Erythroblast (primary cell): Measurements from ENCODE around the gene GRIN2C.

Experiments
- GATA1 ChIP-seq: IDR thresholded peaks from 2 replicates; pipeline ENCODE4 v1.6.1; 2011; ENCODE audit warnings: low read depth, mild to moderate bottlenecking, control low read depth, low read length, moderate library complexity
- POLR2A ChIP-seq: IDR thresholded peaks from 2 replicates; pipeline ENCODE4 v1.6.1; 2011; ENCODE audit warnings: mild to moderate bottlenecking, low read length

DNA sequence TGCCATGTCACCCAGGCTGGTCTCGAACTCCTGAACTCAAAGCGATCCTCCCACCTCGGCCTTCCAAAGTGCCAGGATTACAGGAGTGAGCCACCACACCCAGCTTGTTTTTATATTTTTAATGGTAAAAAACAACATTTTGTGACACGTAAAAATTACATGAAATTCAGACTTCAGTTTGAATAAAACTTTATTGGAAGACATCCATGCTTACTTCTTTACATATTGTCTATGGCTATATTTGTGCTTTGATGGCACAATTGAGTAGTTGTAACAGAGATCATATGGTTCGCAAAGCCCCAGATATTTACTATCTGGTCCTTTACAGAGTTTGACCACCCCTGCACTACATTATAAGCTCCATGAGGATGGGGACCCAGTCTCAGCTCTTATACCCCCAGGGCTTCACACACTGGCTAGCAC is 14.9 kb upstream of the GRIN2C start:
- TF ChIP-seq POLR2A (no peak), GATA1 (no peak)
